NCI-H128 (cell line): ENCODE data around the gene TMEM181.

Source experiments
- DNase-seq: peaks from one replicate; lab custom pipeline; 2025; ENCODE audit not compliant: unreplicated experiment; lab: John Stamatoyannopoulos, UW

Gene TMEM181

DNA sequence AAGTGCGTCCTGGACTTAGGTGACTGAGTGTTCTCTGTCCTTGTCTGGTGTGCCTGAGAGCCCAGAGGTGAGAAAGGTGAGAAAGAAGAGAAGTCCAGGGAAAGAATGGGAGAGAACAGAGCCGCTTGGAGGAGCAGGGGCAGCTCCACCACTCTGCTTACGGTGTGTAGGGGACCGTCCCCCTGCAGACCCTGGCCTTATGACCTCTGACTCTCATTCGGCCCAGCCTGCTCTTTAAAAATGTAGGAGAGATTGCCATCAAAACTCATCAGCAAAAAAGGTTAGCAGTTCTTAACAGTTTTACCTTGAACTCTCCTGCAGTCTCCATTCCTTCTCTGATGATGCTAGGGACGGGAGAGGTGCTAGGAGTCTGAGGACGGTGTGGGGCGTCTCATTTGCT lies 2.0 kb downstream of the TMEM181 start:
- no peak for DNase-seq

DNA sequence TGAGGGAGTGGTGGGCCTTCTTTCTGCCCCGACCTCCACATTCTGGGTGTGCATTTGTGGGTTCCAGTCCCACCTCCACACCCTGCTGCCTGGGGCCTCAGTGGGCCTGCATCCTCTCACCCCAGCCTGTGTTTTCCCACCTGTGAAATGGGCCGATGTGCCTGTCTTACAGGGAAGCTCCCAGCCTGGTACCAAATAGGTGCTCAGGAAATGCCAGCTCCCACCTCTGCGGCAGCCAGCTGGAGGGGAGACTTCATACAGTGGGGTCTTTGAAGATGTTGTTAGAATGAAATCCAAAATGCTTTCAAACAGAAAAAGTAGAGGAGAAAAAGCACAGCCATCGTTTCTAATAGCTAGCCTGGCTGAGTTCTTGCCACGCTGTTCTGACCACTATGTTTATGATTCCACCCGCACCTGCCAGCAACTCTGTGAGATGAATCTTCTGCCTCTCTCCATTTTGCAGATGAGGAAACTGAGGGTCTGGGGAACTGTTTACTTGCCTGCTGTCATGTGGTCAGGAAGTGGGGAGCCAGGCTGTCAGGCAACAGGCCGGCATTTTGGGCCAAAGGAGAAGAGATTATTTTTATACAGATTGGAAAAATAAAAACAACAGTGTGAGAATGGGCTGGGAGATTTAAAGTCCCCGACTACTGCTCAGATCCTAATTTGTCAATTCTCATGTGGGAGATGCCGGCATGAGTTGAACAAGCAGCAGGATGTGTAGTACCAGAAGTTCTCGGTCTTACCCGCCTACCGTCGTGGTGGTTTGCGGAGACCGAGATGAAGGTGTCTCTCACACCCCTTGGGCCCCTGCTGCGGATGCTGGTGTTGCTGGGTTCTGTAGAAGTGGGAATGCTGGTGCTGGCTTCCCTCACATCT lies 4.6 kb downstream of the TMEM181 start:
- no peak for DNase-seq

DNA sequence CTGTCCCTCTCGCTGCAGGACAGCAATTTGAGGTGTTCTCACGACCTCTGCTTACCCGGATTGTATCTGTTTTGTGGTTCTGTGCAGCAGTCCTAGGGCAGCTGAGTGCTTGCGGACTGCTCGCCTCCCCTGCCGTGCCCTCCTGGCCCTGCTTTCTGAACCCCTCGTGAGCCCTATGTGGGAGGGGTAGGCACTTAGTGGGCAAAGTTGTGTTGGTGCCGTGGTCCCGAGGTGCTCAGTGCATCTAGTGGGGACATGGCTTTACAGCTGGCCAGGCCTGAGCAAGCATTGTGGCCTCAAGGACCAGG lies 5.2 kb downstream of the TMEM181 start:
- no peak for DNase-seq

DNA sequence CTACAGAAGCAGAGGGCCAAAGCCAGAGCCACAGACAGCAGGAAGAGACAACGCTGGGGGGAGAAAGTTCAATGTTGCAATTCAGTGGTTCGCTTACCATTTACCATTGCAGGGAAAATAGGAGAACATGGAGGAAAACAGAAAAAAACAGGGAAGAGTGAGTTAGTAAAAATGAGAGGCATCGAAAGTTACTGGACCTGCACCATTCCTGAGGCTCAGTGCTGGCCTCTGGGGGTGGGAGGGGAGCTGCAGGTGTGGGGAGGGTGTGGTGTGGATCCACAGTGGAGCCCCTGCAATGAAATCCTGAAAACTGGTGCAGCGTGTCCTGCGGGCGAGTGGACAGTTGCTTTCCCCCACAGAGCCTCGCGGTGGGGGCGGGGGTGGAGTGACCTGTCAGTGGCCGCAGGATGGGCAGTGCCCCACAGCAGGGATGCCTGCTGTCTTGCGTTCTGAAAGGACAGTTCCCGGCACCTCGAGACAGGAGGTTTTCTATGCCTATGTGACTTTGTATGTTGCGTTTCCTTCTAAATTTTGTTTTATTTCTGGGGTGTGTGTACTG lies 5.7 kb downstream of the TMEM181 start:
- DNase-seq = no peak

DNA sequence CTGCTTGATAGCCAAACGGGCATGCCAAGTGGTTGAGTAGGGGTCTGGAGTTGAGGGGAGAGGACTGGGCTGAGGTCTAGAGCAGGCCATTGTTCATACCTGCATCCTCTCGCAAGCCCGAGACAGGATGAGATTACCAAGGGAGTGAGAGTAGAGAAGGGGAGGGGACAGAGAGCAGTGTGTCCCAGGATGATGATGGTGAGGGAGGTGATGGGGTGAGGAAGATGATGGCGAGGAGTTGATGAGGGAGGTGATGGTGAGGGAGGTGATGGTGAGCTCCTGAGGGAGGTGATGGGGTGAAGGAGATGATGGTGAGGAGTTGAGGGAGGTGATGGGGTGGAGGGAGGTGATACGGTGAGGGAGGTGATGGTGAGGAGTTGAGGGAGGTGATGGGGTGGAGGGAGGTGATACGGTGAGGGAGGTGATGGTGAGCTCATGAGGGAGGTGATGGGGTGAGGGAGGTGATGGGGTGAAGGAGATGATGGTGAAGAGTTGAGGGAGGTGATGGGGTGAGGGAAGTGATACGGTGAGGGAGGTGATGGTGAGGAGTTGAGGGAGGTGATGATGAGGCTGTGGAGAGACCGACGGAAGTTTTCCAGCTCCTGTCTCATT lies 6.4 kb downstream of the TMEM181 start:
- no peak for DNase-seq

DNA sequence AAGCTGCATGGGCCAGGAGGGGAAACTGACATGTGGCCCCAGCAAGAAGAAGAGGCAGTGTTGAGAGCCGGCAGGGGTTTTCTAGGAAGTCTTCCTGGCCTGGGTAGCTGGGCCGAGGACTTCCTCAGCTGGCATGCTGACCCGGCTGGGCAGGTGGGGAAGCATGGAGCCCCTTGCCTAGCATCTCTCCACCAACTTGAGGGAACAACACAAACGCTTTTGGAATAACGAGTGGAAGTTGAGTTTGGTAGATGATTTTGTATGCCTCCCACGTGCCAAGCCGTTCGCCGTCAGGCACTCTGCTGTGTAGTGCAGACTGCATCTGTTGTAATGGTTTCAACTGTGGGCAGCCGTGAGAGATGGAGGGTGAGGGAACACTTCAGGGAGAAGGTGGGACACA lies 7.3 kb downstream of the TMEM181 start:
- DNase-seq = no peak

DNA sequence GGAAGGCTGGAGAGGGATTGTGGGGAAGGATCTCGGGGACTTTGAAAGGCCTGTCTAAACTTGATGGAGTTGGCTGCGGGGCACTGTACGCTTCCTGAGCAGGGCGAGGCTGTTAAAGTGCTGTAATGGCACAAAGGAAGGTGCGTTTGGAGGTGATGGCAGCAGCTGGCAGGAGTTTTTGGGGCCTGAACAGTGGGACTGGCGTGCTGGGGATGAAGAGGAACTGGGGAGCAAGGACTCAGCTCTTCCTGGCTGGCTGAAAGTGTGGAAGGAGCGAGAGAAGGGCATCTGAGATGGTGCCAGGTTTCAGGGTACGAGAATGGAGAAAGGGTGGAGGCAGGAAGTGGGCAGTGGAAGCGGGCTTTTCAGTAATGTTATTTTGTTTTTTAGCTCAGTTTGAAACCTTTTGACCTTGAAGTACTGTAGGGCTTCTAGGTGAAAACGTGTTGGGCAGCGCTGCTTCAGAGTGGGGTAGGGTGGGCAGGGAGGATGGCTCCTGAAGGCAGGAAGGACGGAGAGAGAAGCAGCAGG lies 8.0 kb downstream of the TMEM181 start:
- no peak for DNase-seq

DNA sequence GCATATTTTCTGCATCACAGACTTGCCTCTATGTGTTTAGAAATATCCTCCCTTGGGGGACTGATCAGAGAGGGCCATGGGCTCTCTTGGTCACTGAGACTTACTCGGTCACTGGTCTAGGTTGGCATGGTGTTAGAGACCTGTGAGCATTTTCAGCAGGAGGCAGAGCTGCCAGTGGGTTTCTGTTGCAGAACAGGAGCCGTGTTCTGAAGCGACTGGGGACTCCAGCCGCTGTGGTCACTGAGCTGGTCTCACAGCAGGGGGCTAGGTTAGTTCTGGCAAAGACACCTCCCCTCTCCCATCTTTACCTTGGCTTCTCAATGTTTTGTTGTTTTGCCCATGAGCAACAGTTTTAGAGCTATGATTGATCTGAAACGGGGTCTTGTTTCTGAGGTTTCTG lies 8.7 kb downstream of the TMEM181 start:
- DNase-seq = no peak

DNA sequence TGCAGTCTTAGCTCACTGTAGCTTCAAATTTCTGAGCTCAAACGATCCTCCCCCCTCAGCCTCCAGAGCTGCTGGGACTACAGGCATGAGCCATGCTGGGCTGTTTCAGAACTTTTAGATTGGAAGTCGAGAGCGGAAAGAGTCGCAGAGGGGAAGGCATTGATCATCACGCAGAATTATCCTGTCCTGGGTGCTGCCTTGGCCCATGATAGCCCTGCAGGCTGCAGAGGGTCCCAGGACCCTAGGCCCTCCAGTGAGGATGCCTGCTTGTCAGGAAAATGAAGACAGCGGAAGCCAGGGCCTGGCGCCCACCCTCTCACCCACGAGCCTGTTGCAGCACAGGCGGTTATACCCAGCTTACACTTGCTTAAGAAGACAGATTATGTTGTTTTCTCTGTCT lies 9.1 kb downstream of the TMEM181 start:
- no peak for DNase-seq

DNA sequence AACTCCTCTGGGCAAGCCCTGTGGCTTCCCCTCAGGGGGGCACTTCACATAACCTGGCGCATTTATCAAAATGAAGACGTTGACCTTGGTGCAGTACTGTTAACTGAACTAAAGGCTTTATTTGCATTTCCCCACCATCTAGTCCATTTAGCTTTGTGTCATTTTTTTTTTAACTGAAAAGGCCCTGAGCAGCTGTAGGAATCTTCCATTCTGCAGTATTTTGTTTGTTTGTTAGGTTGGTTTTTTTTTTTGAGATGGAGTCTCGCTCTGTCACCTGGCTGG lies 10.7 kb downstream of the TMEM181 start:
- no peak for DNase-seq

DNA sequence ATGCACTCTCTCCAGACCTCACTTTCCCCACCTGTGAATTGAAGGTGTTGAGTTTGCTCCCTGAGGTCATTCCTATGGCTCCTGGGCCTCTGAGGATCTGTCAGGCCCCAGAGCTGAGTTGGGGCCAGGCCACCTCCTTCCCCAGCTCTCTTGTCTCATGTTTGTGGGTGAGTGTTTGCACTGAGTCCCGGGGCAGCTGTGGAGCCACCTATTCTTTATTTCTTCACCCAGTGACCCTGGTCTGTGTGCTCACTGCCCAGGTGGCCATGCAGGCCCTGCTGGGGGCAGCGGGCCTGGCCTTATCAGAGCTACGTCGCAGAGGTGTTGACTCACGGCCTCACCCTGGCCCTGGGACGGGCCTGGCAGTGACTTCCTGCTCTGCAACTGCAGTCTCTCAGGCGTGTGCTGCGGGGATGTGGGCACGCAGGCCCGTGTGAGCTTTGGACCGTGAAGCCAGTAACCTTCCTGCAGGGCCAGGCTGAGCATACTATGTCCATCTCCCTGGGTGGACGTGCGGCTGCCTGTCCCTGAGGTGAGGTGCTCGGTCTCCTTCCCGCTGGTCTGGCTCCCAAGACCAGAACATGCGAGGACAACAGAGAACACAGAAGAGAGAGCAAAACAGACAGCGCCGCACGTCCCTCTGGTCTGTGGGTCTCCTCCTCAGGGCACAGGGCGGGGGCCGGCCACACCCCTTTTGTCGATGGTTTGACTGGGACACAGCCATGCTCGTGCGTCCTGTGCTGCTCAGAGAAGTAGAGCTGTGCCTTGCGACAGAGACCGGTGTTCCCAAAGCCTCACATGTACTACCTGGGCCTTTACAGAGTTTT lies 12.1 kb downstream of the TMEM181 start:
- no peak for DNase-seq

DNA sequence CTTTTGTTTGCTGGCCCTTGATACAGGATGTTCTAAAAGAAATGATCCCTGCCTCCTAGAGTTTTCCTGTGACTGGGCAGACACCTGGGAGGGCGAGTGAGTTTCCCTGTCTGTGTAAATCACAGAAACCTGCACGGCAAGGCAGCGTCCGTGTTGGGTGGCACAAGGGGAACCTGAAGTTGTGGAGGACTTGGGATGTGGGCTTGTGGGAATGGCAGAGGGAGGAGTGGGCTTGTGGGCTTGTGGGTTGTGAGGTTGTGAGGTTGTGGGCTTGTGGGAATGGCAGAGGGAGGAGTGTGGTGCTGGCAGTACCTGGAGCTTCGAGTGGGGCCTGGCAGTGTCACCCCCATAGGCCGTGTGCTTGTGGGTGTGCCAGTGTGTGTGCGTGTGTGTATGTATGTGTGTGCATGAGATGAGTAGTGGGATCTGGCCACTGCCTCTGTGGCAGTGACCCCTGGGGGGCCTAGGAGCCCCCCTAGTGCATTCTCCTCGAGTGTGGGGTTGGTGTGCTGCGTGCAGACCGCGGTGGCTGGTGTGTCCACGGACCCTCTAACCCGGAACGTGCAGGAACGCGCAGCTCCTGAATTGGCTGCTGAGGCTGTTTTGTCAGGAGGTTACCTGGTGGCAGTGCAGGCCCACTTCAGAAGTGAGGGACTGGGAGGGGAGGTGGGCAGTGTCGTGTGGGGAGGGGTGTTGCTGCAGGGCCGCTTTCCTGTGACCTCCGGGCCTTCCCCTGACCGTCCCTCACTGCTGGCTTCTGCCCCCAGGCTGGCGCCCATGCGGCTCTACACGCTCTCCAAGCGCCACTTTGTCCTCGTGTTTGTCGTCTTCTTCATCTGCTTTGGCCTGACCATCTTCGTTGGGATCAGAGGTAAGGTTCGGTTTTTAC lies 13.0 kb downstream of the TMEM181 start:
- DNase-seq = no peak

DNA sequence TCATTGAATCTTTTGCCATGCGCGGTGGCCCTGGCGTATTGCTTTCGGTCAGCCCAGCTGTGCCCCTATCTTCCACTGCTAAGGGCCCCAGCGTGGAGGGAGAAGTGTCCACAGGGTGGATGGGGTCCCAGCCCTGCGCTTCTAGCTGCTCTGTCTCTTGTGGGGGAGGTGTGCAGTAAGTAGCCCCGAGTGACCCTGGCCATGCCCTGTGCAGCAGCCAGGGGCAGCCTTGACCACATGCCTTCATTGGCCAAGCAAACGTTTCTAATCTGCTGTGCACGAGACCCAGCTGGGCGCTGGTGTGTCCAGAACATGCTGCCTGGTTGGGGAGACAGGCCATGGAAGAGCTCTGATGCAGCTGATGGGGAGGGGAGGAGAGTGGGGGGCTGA lies 13.6 kb downstream of the TMEM181 start:
- DNase-seq = no peak

DNA sequence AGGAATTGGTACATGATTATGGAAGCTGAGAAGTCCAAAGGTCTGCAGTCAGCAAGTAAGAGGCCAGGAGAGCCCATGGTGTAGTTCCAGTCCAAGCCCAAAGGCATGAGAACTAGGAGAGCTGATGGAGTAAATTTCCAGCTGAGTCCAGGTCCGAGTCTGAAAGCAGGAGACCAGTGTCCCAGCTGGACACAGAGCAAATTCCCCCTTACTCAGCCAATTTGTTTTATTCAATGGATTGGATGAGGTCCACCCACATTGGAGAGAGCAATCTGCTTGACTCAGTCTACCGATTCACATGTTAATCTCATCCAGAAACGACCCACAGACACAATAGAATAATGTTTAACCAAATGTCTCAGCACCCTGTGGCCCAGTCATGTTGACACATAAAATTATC lies 14.9 kb downstream of the TMEM181 start:
- DNase-seq = no peak

DNA sequence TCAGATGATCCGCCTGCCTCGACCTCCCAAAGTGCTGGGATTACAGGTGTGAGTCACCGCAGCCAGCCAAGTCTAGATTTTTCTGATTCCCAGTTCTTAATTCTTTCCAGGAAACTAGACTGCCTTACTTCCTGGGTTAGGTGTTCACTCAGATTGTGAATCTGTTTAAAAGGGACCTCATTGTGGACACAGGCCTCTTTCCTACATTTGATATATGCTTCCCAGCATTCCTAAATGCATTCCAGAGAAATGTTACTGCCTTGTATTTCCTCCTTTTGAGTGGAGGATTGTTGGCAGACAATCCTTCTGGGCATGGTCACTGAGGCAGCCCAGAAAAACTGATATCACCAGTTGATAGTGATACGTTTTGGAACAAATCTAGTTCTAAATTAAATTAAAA lies 15.7 kb downstream of the TMEM181 start:
- DNase-seq = no peak

DNA sequence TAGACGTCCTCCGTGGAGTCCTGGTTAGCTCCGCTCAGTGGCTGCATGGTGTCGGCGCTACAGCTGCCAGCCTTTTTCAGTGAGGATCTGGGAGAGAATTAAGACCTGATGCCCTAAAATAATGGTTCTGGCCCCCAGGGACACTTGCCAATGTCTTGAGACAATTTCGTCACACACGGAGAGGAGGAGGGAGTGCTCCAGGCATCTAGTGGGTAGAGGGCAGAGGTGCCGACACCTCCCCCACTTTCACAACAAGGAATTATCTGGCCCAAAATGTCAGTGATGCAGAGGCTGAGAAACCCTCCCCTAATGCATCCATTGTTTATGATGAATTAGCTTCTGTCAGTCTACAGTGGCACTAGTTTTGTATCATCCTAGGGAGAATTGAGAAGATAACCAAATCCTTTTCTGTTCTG lies 24.4 kb downstream of the TMEM181 start:
- DNase-seq = no peak

DNA sequence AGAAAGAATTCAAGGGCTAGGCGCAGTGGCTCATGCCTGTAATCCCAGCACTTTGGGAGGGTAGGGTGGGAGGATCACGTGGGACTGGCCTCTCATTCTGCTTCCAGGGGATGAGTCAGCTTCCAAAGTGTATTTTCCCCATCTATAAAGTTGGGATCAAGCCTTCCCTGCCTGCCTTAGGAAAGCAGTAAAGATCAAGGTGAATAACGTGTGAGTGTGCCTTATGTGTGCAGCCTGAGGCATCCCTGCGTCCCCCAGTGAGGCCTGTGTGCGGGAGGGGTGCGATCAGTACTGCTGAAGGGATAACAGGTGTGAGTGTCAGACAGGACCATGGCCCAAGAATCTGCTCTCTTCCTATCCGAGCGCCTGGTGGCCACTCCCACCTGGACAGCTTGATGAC lies 26.8 kb downstream of the TMEM181 start:
- DNase-seq = no peak

DNA sequence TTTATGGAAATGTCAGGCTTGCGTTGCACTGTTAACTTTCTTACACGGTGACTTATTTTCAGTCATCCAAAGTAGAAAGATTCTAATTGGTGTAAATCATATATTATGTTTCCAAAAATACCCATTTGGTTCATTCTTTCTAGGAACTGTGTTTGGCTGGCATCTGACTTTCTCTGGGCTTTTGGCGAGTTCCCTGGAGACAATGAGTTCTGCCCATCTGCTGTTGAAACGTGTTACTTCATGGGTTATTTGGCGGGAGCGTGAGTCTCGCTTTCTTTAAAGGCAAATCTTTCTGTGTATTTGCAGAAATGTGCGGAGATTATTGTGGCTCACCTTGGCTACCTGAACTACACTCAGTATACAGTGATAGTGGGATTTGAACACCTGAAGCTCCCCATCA lies 29.5 kb downstream of the TMEM181 start:
- no peak for DNase-seq

DNA sequence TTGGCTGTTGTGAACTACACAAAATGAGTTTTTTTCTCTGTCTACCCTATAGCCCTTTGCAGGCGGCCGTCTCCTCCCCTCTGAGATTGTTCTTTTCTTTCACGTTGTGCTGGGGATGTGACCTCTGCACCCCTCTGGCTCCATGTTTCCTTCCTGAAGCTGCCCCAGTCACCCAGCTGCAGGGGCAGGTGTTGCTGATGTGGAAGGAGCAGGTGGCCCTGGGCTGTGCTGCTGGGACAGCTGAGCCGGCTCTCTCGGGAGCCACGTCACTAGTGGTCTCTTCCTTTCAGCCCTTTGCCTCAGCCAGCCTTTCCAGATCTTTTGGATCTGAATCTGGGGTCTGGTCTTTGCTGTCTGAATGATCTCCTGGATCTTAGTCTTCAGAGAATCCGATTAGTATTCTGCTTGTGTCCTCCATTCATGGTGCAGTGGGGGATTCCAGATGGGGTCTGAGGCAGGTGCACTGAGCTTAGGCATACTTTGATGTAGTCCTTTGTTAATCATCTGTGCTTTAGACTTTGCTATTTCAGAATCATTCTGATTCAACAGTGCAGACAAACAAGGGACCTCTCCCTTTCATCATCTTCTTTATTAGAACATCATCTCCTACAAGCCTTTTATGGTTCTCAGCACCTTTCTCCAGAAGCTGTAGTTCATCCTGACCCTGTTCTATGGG lies 31.4 kb downstream of the TMEM181 start:
- DNase-seq = no peak

DNA sequence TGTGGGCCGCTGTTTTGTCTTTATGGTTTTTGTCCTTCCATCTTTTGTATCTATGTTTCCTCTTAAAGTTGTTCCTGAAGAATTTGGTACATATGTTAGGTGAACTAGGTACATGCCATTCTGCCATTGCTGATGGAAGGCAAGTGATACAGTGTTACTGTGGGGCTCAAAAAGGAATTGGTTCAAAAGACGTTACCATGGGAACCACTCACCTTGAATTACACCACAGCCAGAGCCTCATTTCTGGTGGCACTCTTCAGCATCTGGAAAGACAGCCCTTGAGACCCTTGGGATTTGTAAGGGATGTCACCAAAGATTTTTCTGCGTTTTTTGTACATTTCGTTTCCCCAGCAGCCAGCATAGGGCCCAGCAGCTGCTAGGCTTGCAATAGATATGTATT lies 31.9 kb downstream of the TMEM181 start:
- DNase-seq = no peak
